SU-DHL-6 (cell line): ENCODE measurements around the gene PLXNA2.

Experiments
- H2AFZ ChIP-seq: fragments of 200-600 bp; sonication (generic); 2 replicates; pipeline ENCODE4 v1.6.1; 2014; ENCODE audit warnings: low read depth, mild to moderate bottlenecking, moderate library complexity, mixed read lengths, antibody characterized with exemption, low read length; ENCODE audit not compliant: severe bottlenecking
- H3F3A ChIP-seq: fragments of 200-600 bp; shearing (Covaris generic); 2 replicates; pipeline ENCODE4 v1.6.0; 2016; ENCODE audit warnings: antibody characterized with exemption, mild to moderate bottlenecking; ENCODE audit not compliant: insufficient read depth
- H3K27ac ChIP-seq: fragments of 200-600 bp; sonication (generic); 2 replicates; pipeline ENCODE4 v1.5.1; 2016; ENCODE audit warnings: low read depth, mild to moderate bottlenecking, low read length, moderate library complexity, mixed read lengths
- H3K27me3 ChIP-seq: fragments of 200-600 bp; sonication (generic), shearing (Covaris generic); 2 replicates; pipeline ENCODE4 v1.6.0; 2014; ENCODE audit warnings: mild to moderate bottlenecking, low read length
- H3K36me3 ChIP-seq: fragments of 200-600 bp; sonication (generic); 2 replicates; pipeline ENCODE4 v1.6.1; 2014; ENCODE audit warnings: mild to moderate bottlenecking, low read length, mixed read lengths
- H3K4me2 ChIP-seq: fragments of 300-600, 200-600 bp; shearing (Covaris generic), sonication (generic); 2 replicates; pipeline ENCODE4 v1.6.0; 2014; ENCODE audit warnings: low read length, low read depth, mild to moderate bottlenecking; ENCODE audit not compliant: poor library complexity, severe bottlenecking
- H3K4me3 ChIP-seq: fragments of 200-600 bp; sonication (generic); 2 replicates; pipeline ENCODE4 v1.5.1; 2014; ENCODE audit warnings: antibody characterized with exemption, low read length, mild to moderate bottlenecking, mixed read lengths; ENCODE audit not compliant: insufficient read depth, poor library complexity, severe bottlenecking
- H3K79me2 ChIP-seq: fragments of 200-600 bp; sonication (generic); 2 replicates; pipeline ENCODE4 v1.6.1; 2014; ENCODE audit warnings: mild to moderate bottlenecking, low read length, moderate library complexity; ENCODE audit not compliant: insufficient read depth
- H3K9ac ChIP-seq: fragments of 200-600 bp; sonication (generic); 2 replicates; pipeline ENCODE4 v1.7.0; 2014; ENCODE audit warnings: mild to moderate bottlenecking, low read length
- H3K9me2 ChIP-seq: fragments of 200-600 bp; sonication (generic); replicated peaks from 2 replicates; pipeline ENCODE4 v1.6.1; 2014; ENCODE audit warnings: low read length; ENCODE audit not compliant: insufficient read depth
- H3K9me3 ChIP-seq: fragments of 200-600 bp; sonication (generic); 2 replicates; pipeline ENCODE4 v1.6.1; 2014; ENCODE audit warnings: low read length, mixed read lengths; ENCODE audit not compliant: insufficient read depth
- H4K20me1 ChIP-seq: fragments of 200-600 bp; sonication (generic); 2 replicates; pipeline ENCODE4 v1.6.1; 2014; ENCODE audit warnings: low read depth, mild to moderate bottlenecking, antibody characterized with exemption, low read length, moderate library complexity, mixed read lengths
- CTCF ChIP-seq: fragments of 200-600 bp; sonication (generic); IDR thresholded peaks from one replicate; pipeline ENCODE4 v1.5.1; 2017; ENCODE audit warnings: antibody characterized with exemption, mild to moderate bottlenecking, low read length, moderate library complexity; ENCODE audit not compliant: insufficient read depth, poor library complexity, severe bottlenecking
- EZH2phosphoT487 ChIP-seq: fragments of 200-600 bp; sonication (generic), shearing (Covaris generic); conservative IDR thresholded peaks from 2 replicates; pipeline ENCODE4 v1.6.1; 2018; ENCODE audit warnings: mild to moderate bottlenecking, antibody characterized with exemption, low read length, moderate library complexity, mixed read lengths

Gene PLXNA2

GRCh38 chr1:208000504-208000903 is 243.7 kb downstream of the PLXNA2 start:
- Histone ChIP-seq H3K4me2 (no peak overlapping the region), H3F3A (no peaks in the 10 kb centered on the region), H3K9me2 (no peaks in the 10 kb centered on the region), H3K79me2 (no peaks in the 10 kb centered on the region), H3K36me3 (no peaks in the 10 kb centered on the region), H3K9me3 (no peaks in the 10 kb centered on the region), H3K27me3 (no peaks in the 10 kb centered on the region), H3K27ac (no peak overlapping the region), H3K9ac (no peak overlapping the region), H2AFZ (no peak overlapping the region), H3K4me3 (no peak overlapping the region), H4K20me1 (no peaks in the 10 kb centered on the region)
- TF ChIP-seq CTCF = no peak
- no peak for TF ChIP-seq EZH2phosphoT487

- Histone ChIP-seq H3K79me2 (no peaks in the 10 kb centered on the region), H3K27me3 (no peaks in the 10 kb centered on the region), H2AFZ (no peak overlapping the region), H3K4me3 (no peak overlapping the region), H3K27ac (no peak overlapping the region), H3K9ac (no peak overlapping the region), H3K4me2 (no peak overlapping the region), H4K20me1 (no peaks in the 10 kb centered on the region), H3F3A (no peaks in the 10 kb centered on the region), H3K36me3 (no peaks in the 10 kb centered on the region), H3K9me3 (no peaks in the 10 kb centered on the region), H3K9me2 (no peaks in the 10 kb centered on the region)
- TF ChIP-seq EZH2phosphoT487 (no peak), CTCF (no peak)
These were observed 244.2 kb downstream of the PLXNA2 start for GRCh38 chr1:207999972-208000371.

GRCh38 chr1:207999274-207999915 is 244.8 kb downstream of the PLXNA2 start:
- Histone ChIP-seq H3K9ac (no peak overlapping the region), H3K36me3 (no peaks in the 10 kb centered on the region), H3K27ac (no peak overlapping the region), H3K4me3 (no peak overlapping the region), H3K27me3 (no peaks in the 10 kb centered on the region), H3K4me2 (no peak overlapping the region), H3F3A (no peaks in the 10 kb centered on the region), H3K79me2 (no peaks in the 10 kb centered on the region), H4K20me1 (no peaks in the 10 kb centered on the region), H3K9me2 (no peaks in the 10 kb centered on the region), H3K9me3 (no peaks in the 10 kb centered on the region), H2AFZ (no peak overlapping the region)
- TF ChIP-seq CTCF (no peak), EZH2phosphoT487 (no peak)
